SK-N-SH (cell line): Measurements from ENCODE around the gene GNAZ. TPM values are rescaled to one million over a fixed set of nuclear protein-coding genes. Genes with fewer than 3 reads are reported as not detected.

Source experiments
- CTCF ChIA-PET: fragments of 300-600, 350-600 bp; formaldehyde crosslinking; extraction: SDS; loops from one replicate; lab custom pipeline; 2021; lab: Yijun Ruan, JAX
- POLR2A ChIA-PET: fragments of 350-600 bp; sonication (Branson Sonifier 250); formaldehyde crosslinking; extraction: SDS; loops from one replicate; lab custom pipeline; 2020; ENCODE audit warnings: antibody characterized with exemption, inconsistent platforms; lab: Yijun Ruan, JAX
- DNase-seq: peaks from one replicate; pipeline ENCODE4 v3.0.0; 2012
- H2AFZ ChIP-seq: fragments of 200-600 bp; sonication (generic); 2 replicates; pipeline ENCODE4 v1.8.1; 2016; ENCODE audit warnings: antibody characterized with exemption, mild to moderate bottlenecking, low read depth
- H3F3A ChIP-seq: fragments of 200-600 bp; sonication (generic); replicated peaks from 2 replicates; pipeline ENCODE3; 2016; ENCODE audit warnings: antibody characterized with exemption, mild to moderate bottlenecking; ENCODE audit not compliant: insufficient read depth
- H3K27ac ChIP-seq, 2 experiments: fragments of 200-500 bp in 1 of 2; fragments of 200-600 bp in 1 of 2; sonication (Bioruptor generic) in 1 of 2; sonication (generic), shearing (Covaris generic) in 1 of 2; 2 replicates each; pipeline versions ENCODE4 v1.5.1 to v1.6.1; 2014 to 2016; ENCODE audit warnings: low read depth in 2 of 2, inconsistent platforms in 1 of 2, low read length in 1 of 2, mild to moderate bottlenecking in 1 of 2, mixed read lengths in 1 of 2
- H3K27me3 ChIP-seq: fragments of 200-600 bp; sonication (generic), shearing (Covaris generic); 2 replicates; pipeline ENCODE4 v1.6.1; 2016; ENCODE audit warnings: mixed run types; ENCODE audit not compliant: insufficient read depth
- H3K36me3 ChIP-seq, 2 experiments: fragments of 200-500 bp in 1 of 2; fragments of 200-600 bp in 1 of 2; sonication (Bioruptor generic) in 1 of 2; sonication (generic) in 1 of 2; replicated peaks in 1 of 2; 2 replicates each; pipeline versions ENCODE3 to v1.5.1; 2014 to 2016; ENCODE audit warnings: low read length in 1 of 2, mild to moderate bottlenecking in 1 of 2; ENCODE audit not compliant: insufficient read depth in 2 of 2, control insufficient read depth in 1 of 2
- H3K4me1 ChIP-seq, 2 experiments: fragments of 200-500 bp in 1 of 2; fragments of 200-600 bp in 1 of 2; sonication (Bioruptor generic) in 1 of 2; sonication (generic), shearing (Covaris generic) in 1 of 2; 2 replicates each; pipeline versions ENCODE4 v1.5.1 to v1.6.1; 2014 to 2016; ENCODE audit warnings: low read depth in 1 of 2, low read length in 1 of 2, mixed run types in 1 of 2; ENCODE audit not compliant: insufficient read depth in 2 of 2, control insufficient read depth in 1 of 2
- H3K4me2 ChIP-seq: fragments of 200-600 bp; sonication (generic), shearing (Covaris generic); 2 replicates; pipeline ENCODE4 v1.6.1; 2017; ENCODE audit warnings: mixed run types
- H3K4me3 ChIP-seq, 2 experiments: fragments of 200-500 bp in 1 of 2; fragments of 200-600 bp in 1 of 2; sonication (Bioruptor generic) in 1 of 2; sonication (generic), shearing (Covaris generic) in 1 of 2; 2 replicates each; pipeline versions ENCODE4 v1.5.1 to v1.8.1; 2014 to 2016; ENCODE audit warnings: low read depth in 2 of 2, inconsistent platforms in 1 of 2, low read length in 1 of 2, mild to moderate bottlenecking in 1 of 2, mixed read lengths in 1 of 2, moderate library complexity in 1 of 2
- H3K79me2 ChIP-seq: fragments of 200-600 bp; sonication (generic); 2 replicates; pipeline ENCODE4 v1.8.1; 2017; ENCODE audit warnings: mild to moderate bottlenecking; ENCODE audit not compliant: insufficient read depth
- H3K9ac ChIP-seq: fragments of 200-600 bp; sonication (generic); 2 replicates; pipeline ENCODE4 v1.6.1; 2017; ENCODE audit warnings: mixed run types
- H3K9me2 ChIP-seq: fragments of 200-600 bp; sonication (generic); 2 replicates; pipeline ENCODE4 v1.6.1; 2017; ENCODE audit warnings: mixed run types
- H3K9me3 ChIP-seq: fragments of 200-600 bp; sonication (generic); 2 replicates; pipeline ENCODE4 v1.6.1; 2017; ENCODE audit warnings: mixed run types, mild to moderate bottlenecking, moderate library complexity
- H4K20me1 ChIP-seq: fragments of 200-600 bp; sonication (generic); 2 replicates; pipeline ENCODE4 v1.6.1; 2017; ENCODE audit warnings: mild to moderate bottlenecking, mixed run types; ENCODE audit not compliant: insufficient read depth
- CTCF ChIP-seq: fragments of 200-600 bp; sonication (generic); IDR thresholded peaks from 2 replicates; pipeline ENCODE4 v1.6.1; 2017; ENCODE audit warnings: antibody characterized with exemption, mild to moderate bottlenecking, moderate library complexity
- EP300 ChIP-seq, 2 experiments: IDR thresholded peaks; 2 replicates each; pipeline versions ENCODE4 v1.4.0 to v1.6.1; 2012; ENCODE audit warnings: borderline replicate concordance in 1 of 2, low read depth in 1 of 2, low read length in 1 of 2
- EZH2phosphoT487 ChIP-seq: fragments of 200-600 bp; sonication (generic); IDR thresholded peaks from 2 replicates; pipeline ENCODE4 v1.6.1; 2017; ENCODE audit warnings: low read depth, mixed run types, mild to moderate bottlenecking, antibody characterized with exemption, moderate library complexity, borderline replicate concordance
- FOXM1 ChIP-seq: IDR thresholded peaks from 2 replicates; pipeline ENCODE4 v1.4.0; 2012; ENCODE audit warnings: low read depth, mild to moderate bottlenecking
- GABPA ChIP-seq: IDR thresholded peaks from 2 replicates; pipeline ENCODE4 v1.4.0; 2012; ENCODE audit warnings: low read depth, mild to moderate bottlenecking
- MEF2A ChIP-seq: IDR thresholded peaks from 2 replicates; pipeline ENCODE4 v1.4.0; 2012; ENCODE audit warnings: low read depth, borderline replicate concordance
- NRF1 ChIP-seq: IDR thresholded peaks from 2 replicates; pipeline ENCODE4 v1.6.1; 2012; ENCODE audit warnings: low read depth, mild to moderate bottlenecking, low read length
- PBX3 ChIP-seq: IDR thresholded peaks from 2 replicates; pipeline ENCODE4; 2012
- POLR2AphosphoS5 ChIP-seq: IDR thresholded peaks from 2 replicates; pipeline ENCODE4 v1.6.1; 2012; ENCODE audit warnings: low read depth, low read length
- RAD21 ChIP-seq: IDR thresholded peaks from 2 replicates; pipeline ENCODE4 v1.6.1; 2012; ENCODE audit warnings: mild to moderate bottlenecking, low read length
- RFX5 ChIP-seq: IDR thresholded peaks from 2 replicates; pipeline ENCODE4 v1.6.1; 2012; ENCODE audit warnings: mild to moderate bottlenecking, improper control_type of control experiment, low read length
- TAF1 ChIP-seq: IDR thresholded peaks from 2 replicates; pipeline ENCODE4 v1.6.1; 2012; ENCODE audit warnings: low read depth, mild to moderate bottlenecking, low read length, moderate library complexity, borderline replicate concordance
- TCF12 ChIP-seq: IDR thresholded peaks from 2 replicates; pipeline ENCODE4 v1.4.0; 2012
- TEAD4 ChIP-seq: IDR thresholded peaks from 2 replicates; pipeline ENCODE4 v1.4.0; 2012; ENCODE audit warnings: mild to moderate bottlenecking, borderline replicate concordance; ENCODE audit not compliant: insufficient read depth
- USF1 ChIP-seq: IDR thresholded peaks from 2 replicates; pipeline ENCODE4 v1.4.0; 2012; ENCODE audit warnings: low read depth, borderline replicate concordance
- WGBS: methylation state at CpG from one replicate; pipeline ENCODE4 v1.1.6; 2017; ENCODE audit warnings: low lambda C conversion rate; 5-methylcytosine and 5-hydroxymethylcytosine counted together
- polyA plus RNA-seq, 3 experiments: library from polyadenylated mRNA; depleted of rRNA; stranded (reverse); fragments of >200 nt; gene quantifications; 2 replicates each; pipeline ENCODE4 v1.2.3, GENCODE V29; 2012
- TF ChIP-seq, protein P1 (sequence below): fragments of 150-350 bp; IDR thresholded peaks from 2 replicates; pipeline ENCODE4 v1.6.1; 2017; ENCODE audit warnings: antibody characterized with exemption, low read length, low read depth, borderline replicate concordance
- TF ChIP-seq, protein P2 (sequence below): IDR thresholded peaks from 2 replicates; pipeline ENCODE4 v1.4.0; 2012; ENCODE audit warnings: low read depth, borderline replicate concordance
- TF ChIP-seq, protein P3 (sequence below): IDR thresholded peaks from 2 replicates; pipeline ENCODE4 v1.6.1; 2012; ENCODE audit warnings: mild to moderate bottlenecking, low read depth, low read length, moderate library complexity
- TF ChIP-seq, protein P4 (sequence below): fragments of 150-350 bp; IDR thresholded peaks from 2 replicates; pipeline ENCODE4 v1.6.1; 2016; ENCODE audit warnings: mild to moderate bottlenecking, low read depth, low read length

GNAZ gene
- polyA plus RNA-seq, 1 of the 3 experiments (the other 2 are of a cell fraction) = 6.5 TPM

DNA sequence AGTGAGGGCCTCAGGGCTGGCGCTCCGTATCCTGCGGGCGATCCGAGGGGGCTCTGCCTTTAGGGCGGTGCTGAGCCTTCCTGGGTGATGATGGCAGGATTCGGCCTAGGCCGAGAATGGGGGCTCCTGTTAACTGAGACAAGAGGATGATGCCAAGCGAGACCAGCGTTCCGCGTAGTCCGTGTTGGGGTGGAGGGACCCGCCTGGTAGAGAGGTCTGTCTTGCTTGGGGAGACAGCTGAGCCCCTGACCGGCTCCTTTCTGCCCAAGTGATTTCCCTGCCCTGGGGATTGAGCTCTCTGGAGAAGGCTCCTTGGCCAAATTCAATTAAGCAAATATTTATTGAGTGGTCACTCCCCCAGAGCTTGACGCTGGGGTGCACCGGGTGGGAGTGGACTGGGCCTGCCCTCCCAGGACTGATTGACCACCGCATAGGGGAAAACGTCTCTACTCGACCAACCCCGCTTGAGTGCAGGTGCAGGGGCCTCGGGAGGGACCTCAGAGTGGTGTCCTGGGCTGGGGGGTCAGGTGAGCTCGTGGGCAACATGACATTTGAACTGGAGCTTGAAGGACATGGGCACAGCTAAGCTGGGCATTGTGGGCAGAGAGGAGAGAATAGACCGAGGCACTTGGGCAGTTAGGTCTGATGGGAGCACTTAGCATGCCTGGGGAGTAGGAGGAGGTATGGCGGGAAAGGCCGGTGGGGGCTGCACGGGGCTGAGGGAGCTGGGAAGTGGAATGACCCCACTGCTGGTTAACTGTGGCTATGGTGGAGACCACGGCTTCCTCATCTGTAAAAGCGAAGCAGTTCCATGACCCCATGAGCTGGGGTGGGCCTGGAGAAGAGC is 1.1 kb downstream of the GNAZ start:
- peak; percentile 48 for DNase-seq
- Histone ChIP-seq H3F3A (no peaks in the 10 kb centered on the region), H3K9me3 (no peaks in the 10 kb centered on the region), H3K9me2 (no peaks in the 10 kb centered on the region), H4K20me1 (peaks cover 3% of the 10 kb centered on the region; the same call in 1 of the 2 replicates), H3K27ac (no peak overlapping the region; a peak in 1 of 4 replicates), H3K36me3 (no peaks in the 10 kb centered on the region), H3K4me1 (peaks cover 5 to 34% of the 10 kb centered on the region in 2 experiments; a peak in 1 of 4 replicates), H3K27me3 (no peaks in the 10 kb centered on the region), H3K4me2 (peak overlapping the region; percentile 96), H3K79me2 (no peaks in the 10 kb centered on the region; the same call in 1 of the 2 replicates), H3K4me3 (peak overlapping the region; percentile 67 to 78), H2AFZ (no peak overlapping the region), H3K9ac (peak overlapping the region; percentile 67)
- ChIA-PET POLR2A (interaction anchor here (1.4 to 2.1 kb wide), 2 partner anchors 12 to 39 kb away, joined by 3 to 6 read pairs; no protein-coding TSS in a partner anchor), CTCF (interaction anchor here (0.6 to 3.3 kb wide), 11 partner anchors 9 to 315 kb away, joined by 3 to 16 read pairs (median 3); no protein-coding TSS in a partner anchor)
- WGBS = 79% methylated on average over 18 of the region's 29 CpGs
- TF ChIP-seq USF1 (no peak), NRF1 (no peak), TEAD4 (no peak), MEF2A (no peak), CTCF (no peak), POLR2AphosphoS5 (no peak), FOXM1 (no peak), RFX5 (no peak), TCF12 (no peak), PBX3 (no peak), GABPA (no peak), TAF1 (no peak), EP300 (IDR thresholded peaks at IDR 0.05; ENCODE audit: borderline replicate concordance in 1 of 2, low read depth in 1 of 2, low read length in 1 of 2) (no peak), EZH2phosphoT487 (no peak), RAD21 (no peak)
- TF ChIP-seq, protein P1, sequence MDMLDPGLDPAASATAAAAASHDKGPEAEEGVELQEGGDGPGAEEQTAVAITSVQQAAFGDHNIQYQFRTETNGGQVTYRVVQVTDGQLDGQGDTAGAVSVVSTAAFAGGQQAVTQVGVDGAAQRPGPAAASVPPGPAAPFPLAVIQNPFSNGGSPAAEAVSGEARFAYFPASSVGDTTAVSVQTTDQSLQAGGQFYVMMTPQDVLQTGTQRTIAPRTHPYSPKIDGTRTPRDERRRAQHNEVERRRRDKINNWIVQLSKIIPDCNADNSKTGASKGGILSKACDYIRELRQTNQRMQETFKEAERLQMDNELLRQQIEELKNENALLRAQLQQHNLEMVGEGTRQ = no peak
- TF ChIP-seq, protein P2, sequence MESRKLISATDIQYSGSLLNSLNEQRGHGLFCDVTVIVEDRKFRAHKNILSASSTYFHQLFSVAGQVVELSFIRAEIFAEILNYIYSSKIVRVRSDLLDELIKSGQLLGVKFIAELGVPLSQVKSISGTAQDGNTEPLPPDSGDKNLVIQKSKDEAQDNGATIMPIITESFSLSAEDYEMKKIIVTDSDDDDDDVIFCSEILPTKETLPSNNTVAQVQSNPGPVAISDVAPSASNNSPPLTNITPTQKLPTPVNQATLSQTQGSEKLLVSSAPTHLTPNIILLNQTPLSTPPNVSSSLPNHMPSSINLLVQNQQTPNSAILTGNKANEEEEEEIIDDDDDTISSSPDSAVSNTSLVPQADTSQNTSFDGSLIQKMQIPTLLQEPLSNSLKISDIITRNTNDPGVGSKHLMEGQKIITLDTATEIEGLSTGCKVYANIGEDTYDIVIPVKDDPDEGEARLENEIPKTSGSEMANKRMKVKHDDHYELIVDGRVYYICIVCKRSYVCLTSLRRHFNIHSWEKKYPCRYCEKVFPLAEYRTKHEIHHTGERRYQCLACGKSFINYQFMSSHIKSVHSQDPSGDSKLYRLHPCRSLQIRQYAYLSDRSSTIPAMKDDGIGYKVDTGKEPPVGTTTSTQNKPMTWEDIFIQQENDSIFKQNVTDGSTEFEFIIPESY = no peak
- TF ChIP-seq, protein P3, sequence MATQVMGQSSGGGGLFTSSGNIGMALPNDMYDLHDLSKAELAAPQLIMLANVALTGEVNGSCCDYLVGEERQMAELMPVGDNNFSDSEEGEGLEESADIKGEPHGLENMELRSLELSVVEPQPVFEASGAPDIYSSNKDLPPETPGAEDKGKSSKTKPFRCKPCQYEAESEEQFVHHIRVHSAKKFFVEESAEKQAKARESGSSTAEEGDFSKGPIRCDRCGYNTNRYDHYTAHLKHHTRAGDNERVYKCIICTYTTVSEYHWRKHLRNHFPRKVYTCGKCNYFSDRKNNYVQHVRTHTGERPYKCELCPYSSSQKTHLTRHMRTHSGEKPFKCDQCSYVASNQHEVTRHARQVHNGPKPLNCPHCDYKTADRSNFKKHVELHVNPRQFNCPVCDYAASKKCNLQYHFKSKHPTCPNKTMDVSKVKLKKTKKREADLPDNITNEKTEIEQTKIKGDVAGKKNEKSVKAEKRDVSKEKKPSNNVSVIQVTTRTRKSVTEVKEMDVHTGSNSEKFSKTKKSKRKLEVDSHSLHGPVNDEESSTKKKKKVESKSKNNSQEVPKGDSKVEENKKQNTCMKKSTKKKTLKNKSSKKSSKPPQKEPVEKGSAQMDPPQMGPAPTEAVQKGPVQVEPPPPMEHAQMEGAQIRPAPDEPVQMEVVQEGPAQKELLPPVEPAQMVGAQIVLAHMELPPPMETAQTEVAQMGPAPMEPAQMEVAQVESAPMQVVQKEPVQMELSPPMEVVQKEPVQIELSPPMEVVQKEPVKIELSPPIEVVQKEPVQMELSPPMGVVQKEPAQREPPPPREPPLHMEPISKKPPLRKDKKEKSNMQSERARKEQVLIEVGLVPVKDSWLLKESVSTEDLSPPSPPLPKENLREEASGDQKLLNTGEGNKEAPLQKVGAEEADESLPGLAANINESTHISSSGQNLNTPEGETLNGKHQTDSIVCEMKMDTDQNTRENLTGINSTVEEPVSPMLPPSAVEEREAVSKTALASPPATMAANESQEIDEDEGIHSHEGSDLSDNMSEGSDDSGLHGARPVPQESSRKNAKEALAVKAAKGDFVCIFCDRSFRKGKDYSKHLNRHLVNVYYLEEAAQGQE = no peak
- TF ChIP-seq, protein P4, sequence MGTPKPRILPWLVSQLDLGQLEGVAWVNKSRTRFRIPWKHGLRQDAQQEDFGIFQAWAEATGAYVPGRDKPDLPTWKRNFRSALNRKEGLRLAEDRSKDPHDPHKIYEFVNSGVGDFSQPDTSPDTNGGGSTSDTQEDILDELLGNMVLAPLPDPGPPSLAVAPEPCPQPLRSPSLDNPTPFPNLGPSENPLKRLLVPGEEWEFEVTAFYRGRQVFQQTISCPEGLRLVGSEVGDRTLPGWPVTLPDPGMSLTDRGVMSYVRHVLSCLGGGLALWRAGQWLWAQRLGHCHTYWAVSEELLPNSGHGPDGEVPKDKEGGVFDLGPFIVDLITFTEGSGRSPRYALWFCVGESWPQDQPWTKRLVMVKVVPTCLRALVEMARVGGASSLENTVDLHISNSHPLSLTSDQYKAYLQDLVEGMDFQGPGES = no peak
